Spleen (tissue), 11 donors: Measurements from ENCODE around the gene CYGB. TPM values are rescaled to one million over a fixed set of nuclear protein-coding genes. Genes with fewer than 3 reads are reported as not detected.
"Not testable (repeated sequence)": the region's sequence is repeated elsewhere in the genome, so short reads cannot be mapped to it uniquely, and the experiment has no call there.

Source experiments
- DNase-seq: peaks from one replicate; pipeline ENCODE4 v3.0.0-alpha.2; 2020
- H3K27ac ChIP-seq, 8 donors: fragments of 200-600 bp; sonication (generic) in 7 of 8; 1 replicate in 4 of 8; 2 replicates in 4 of 8; pipeline versions ENCODE4 v1.5.0 to v1.8.0; 2016 to 2021; ENCODE audit warnings: inconsistent platforms in 4 of 8, mild to moderate bottlenecking in 4 of 8, moderate library complexity in 1 of 8
- H3K27me3 ChIP-seq, 7 donors: fragments of 200-600 bp; sonication (generic) in 6 of 7; replicated peaks in 1 of 7; 1 replicate in 4 of 7; 2 replicates in 3 of 7; pipeline versions ENCODE4 v1.5.0 to v1.8.0; 2016 to 2021; ENCODE audit warnings: inconsistent platforms in 3 of 7, mild to moderate bottlenecking in 1 of 7
- H3K36me3 ChIP-seq, 6 donors: fragments of 200-600 bp; sonication (generic) in 5 of 6; 1 replicate in 4 of 6; 2 replicates in 2 of 6; pipeline versions ENCODE4 v1.5.0 to v1.8.0; 2016 to 2021; ENCODE audit warnings: inconsistent platforms in 2 of 6
- H3K4me1 ChIP-seq, 6 donors: fragments of 200-600 bp; sonication (generic) in 5 of 6; 1 replicate in 3 of 6; 2 replicates in 3 of 6; pipeline versions ENCODE4 v1.5.0 to v1.8.0; 2016 to 2021; ENCODE audit warnings: inconsistent platforms in 3 of 6
- H3K4me3 ChIP-seq, 8 donors: fragments of 200-600 bp; sonication (generic) in 7 of 8; 1 replicate in 4 of 8; 2 replicates in 4 of 8; pipeline versions ENCODE4 v1.5.0 to v1.8.0; 2016 to 2021; ENCODE audit warnings: inconsistent platforms in 4 of 8, mild to moderate bottlenecking in 4 of 8, moderate library complexity in 2 of 8
- H3K9me3 ChIP-seq, 8 donors: fragments of 200-600 bp; sonication (generic) in 7 of 8; 1 replicate in 4 of 8; 2 replicates in 4 of 8; pipeline versions ENCODE4 v1.5.0 to v1.8.0; 2016 to 2021; ENCODE audit warnings: inconsistent platforms in 4 of 8
- CTCF ChIP-seq, 11 experiments: fragments of 200-600 bp in 7 of 11; fragments of 450-650 bp in 4 of 11; sonication (generic) in 4 of 11; IDR thresholded peaks in 8 of 11; conservative IDR thresholded peaks in 3 of 11; 1 replicate in 7 of 11; 2 replicates in 4 of 11; pipeline versions ENCODE4 v1.4.0 to v1.8.0; 2016 to 2021; ENCODE audit warnings: antibody characterized with exemption in 11 of 11, inconsistent platforms in 4 of 11, mild to moderate bottlenecking in 1 of 11
- POLR2A ChIP-seq, 3 donors: fragments of 450-650 bp; IDR thresholded peaks; one replicate each; pipeline ENCODE4 v1.5.1; 2017; ENCODE audit warnings: antibody characterized with exemption in 3 of 3, mild to moderate bottlenecking in 1 of 3
- POLR2AphosphoS5 ChIP-seq, 3 donors: sonication (generic); formaldehyde crosslinking; IDR thresholded peaks; one replicate each; pipeline ENCODE4 v1.5.1; 2017; ENCODE audit warnings: antibody characterized with exemption in 3 of 3
- WGBS, 5 donors: extraction: QIAGEN DNeasy Blood & Tissue Kit in 3 of 5; methylation state at CpG; one replicate each; pipeline versions ENCODE4 v1.1.5 to v1.1.7; 2013 to 2018; 5-methylcytosine and 5-hydroxymethylcytosine counted together
- intact Hi-C: fragments of 100-400 bp; cut with DNase I; formaldehyde crosslinking; loops from one replicate; pipeline ENCODE4 v1.15.0; 2023; ENCODE audit warnings: low total_unique reads
- polyA plus RNA-seq, 3 donors: library from polyadenylated mRNA; stranded (reverse); fragments of 200-250 nt; gene quantifications; one replicate each; pipeline ENCODE4 v1.2.1, GENCODE V29; 2013
- total RNA-seq, 7 donors: library from RNA; depleted of rRNA in 3 of 7; stranded (reverse); fragments of >200 nt in 3 of 7; fragmentation: NEBNext Ultra II Directional in 4 of 7; extraction: Animal tissue kit (Norgen Biotek cat#: 25700) in 4 of 7; gene quantifications; one replicate each; pipeline versions ENCODE4 v1.1.0 to v1.2.1, GENCODE V29; 2016 to 2021
- donor health status: healthy with polysubstance abuse.
- donor health status: DM: no; HTN: no; CAD: no; lungs with moderate emphysema.
- donor health status: DM: no; HTN: no; CAD: no.
- donor health status: Bipolar disorder and iron deficiency.
- donor health status: healthy.
- donor health status: DM: no; HTN: no; CAD: no.
- donor health status: DM: yes; HTN: yes; CAD: no.

Gene CYGB
- total and polyA plus RNA-seq, 10 donors, result 3.5 to 21.0 (median 7.7) TPM

GRCh38 chr17:76523084-76524037 is 14.1 kb downstream of the CYGB start:
- peak; percentile 97 for DNase-seq
- no peaks in the 10 kb centered on the region for H3K36me3 ChIP-seq
- intact Hi-C loops, result loop anchor here (5.0 kb wide), 1 partner anchor 99 kb away; no protein-coding TSS in a partner anchor
- H3K4me1 ChIP-seq, result peaks cover 16 to 56% (median 38%) of the 10 kb centered on the region in 6 donors
- H3K9me3 ChIP-seq, result no peaks in the 10 kb centered on the region
- H3K4me3 ChIP-seq, result peak overlapping the region in 1 of 8 donors; percentile 27
- 19 to 31% (median 22%) methylated on average over 21 to 35 of the region's 35 CpGs for WGBS, 5 donors
- peaks cover 0 to 20% (median 0%) of the 10 kb centered on the region in 7 donors for H3K27me3 ChIP-seq
- TF ChIP-seq CTCF (IDR thresholded peaks at IDR 0.05 in 8 of 11, conservative IDR thresholded peaks at IDR 0.05 in 3 of 11), result peak; percentile 94 to 100 (median 99)
- TF ChIP-seq POLR2A (IDR thresholded peaks at IDR 0.05), result no peak
- TF ChIP-seq POLR2AphosphoS5 (IDR thresholded peaks at IDR 0.05), result peak; percentile 57 to 82 (median 66)
- peak overlapping the region in 1 of 8 donors; percentile 21 for H3K27ac ChIP-seq

GRCh38 chr17:76521683-76522082 is 15.8 kb downstream of the CYGB start:
- not testable (repeated sequence) for H3K36me3 ChIP-seq, H3K27ac ChIP-seq, H3K9me3 ChIP-seq, DNase-seq, H3K4me3 ChIP-seq
- H3K27me3 ChIP-seq, result peaks cover 0 to 12% (median 0%) of the 10 kb centered on the region in 7 donors
- intact Hi-C loops, result loop anchor here (5.0 kb wide), 1 partner anchor 101 kb away; no protein-coding TSS in a partner anchor
- H3K4me1 ChIP-seq, result peaks cover 9 to 51% (median 26%) of the 10 kb centered on the region in 6 donors
- 85 to 95% (median 87%) methylated on average over 10 of the region's 10 CpGs for WGBS, 5 donors

- TF ChIP-seq POLR2AphosphoS5 (IDR thresholded peaks at IDR 0.05), result no peak
- TF ChIP-seq POLR2A (IDR thresholded peaks at IDR 0.05), result no peak
- no peak for TF ChIP-seq CTCF (IDR thresholded peaks at IDR 0.05 in 8 of 11, conservative IDR thresholded peaks at IDR 0.05 in 3 of 11)
- H3K4me1 ChIP-seq, result peaks cover 13 to 51% (median 29%) of the 10 kb centered on the region in 6 donors
- no peaks in the 10 kb centered on the region for H3K36me3 ChIP-seq
- H3K27ac ChIP-seq, result no peak overlapping the region
- no peaks in the 10 kb centered on the region for H3K9me3 ChIP-seq
- no peak for DNase-seq
- intact Hi-C loops, result loop anchor here (5.0 kb wide), 1 partner anchor 101 kb away; no protein-coding TSS in a partner anchor
- WGBS, 5 donors, result 90 to 98% (median 92%) methylated on average over 7 of the region's 7 CpGs
- peaks cover 0 to 12% (median 0%) of the 10 kb centered on the region in 7 donors for H3K27me3 ChIP-seq
- H3K4me3 ChIP-seq, result no peak overlapping the region
Observed at GRCh38 chr17:76521262-76521661, 16.2 kb downstream of the CYGB start.

- no peak overlapping the region for H3K4me3 ChIP-seq
- intact Hi-C loops, result no loop called here
- DNase-seq, result no peak
- peaks cover 0 to 12% (median 0%) of the 10 kb centered on the region in 7 donors for H3K27me3 ChIP-seq
- no peaks in the 10 kb centered on the region for H3K9me3 ChIP-seq
- TF ChIP-seq POLR2A (IDR thresholded peaks at IDR 0.05), result no peak
- no peak for TF ChIP-seq CTCF (IDR thresholded peaks at IDR 0.05 in 8 of 11, conservative IDR thresholded peaks at IDR 0.05 in 3 of 11)
- TF ChIP-seq POLR2AphosphoS5 (IDR thresholded peaks at IDR 0.05), result no peak
- H3K36me3 ChIP-seq, result no peaks in the 10 kb centered on the region
- peaks cover 15 to 56% (median 36%) of the 10 kb centered on the region in 6 donors for H3K4me1 ChIP-seq
- no peak overlapping the region for H3K27ac ChIP-seq
- 77 to 89% (median 82%) methylated on average over 15 of the region's 15 CpGs for WGBS, 5 donors
Observed at GRCh38 chr17:76519048-76519966, 18.2 kb downstream of the CYGB start.
